ENCODE results near the gene CDC6. TPM values are rescaled to one million over a fixed set of nuclear protein-coding genes. Genes with fewer than 3 reads are reported as not detected.

The CDC6 gene, protein sequence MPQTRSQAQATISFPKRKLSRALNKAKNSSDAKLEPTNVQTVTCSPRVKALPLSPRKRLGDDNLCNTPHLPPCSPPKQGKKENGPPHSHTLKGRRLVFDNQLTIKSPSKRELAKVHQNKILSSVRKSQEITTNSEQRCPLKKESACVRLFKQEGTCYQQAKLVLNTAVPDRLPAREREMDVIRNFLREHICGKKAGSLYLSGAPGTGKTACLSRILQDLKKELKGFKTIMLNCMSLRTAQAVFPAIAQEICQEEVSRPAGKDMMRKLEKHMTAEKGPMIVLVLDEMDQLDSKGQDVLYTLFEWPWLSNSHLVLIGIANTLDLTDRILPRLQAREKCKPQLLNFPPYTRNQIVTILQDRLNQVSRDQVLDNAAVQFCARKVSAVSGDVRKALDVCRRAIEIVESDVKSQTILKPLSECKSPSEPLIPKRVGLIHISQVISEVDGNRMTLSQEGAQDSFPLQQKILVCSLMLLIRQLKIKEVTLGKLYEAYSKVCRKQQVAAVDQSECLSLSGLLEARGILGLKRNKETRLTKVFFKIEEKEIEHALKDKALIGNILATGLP
- 1 to 10 TPM; 1.4 to 2.5 TPM for total RNA-seq
- long read RNA-seq, donor 1: 0 reads
- long read RNA-seq, donor 2, full-length matches to known transcripts: 3 of 3 reads
- long read RNA-seq, donor 2, partial matches to known transcripts: 0 of 3 reads
- long read RNA-seq, donor 2, other reads (novel, unspliced or antisense): 0 of 3 reads

DNA sequence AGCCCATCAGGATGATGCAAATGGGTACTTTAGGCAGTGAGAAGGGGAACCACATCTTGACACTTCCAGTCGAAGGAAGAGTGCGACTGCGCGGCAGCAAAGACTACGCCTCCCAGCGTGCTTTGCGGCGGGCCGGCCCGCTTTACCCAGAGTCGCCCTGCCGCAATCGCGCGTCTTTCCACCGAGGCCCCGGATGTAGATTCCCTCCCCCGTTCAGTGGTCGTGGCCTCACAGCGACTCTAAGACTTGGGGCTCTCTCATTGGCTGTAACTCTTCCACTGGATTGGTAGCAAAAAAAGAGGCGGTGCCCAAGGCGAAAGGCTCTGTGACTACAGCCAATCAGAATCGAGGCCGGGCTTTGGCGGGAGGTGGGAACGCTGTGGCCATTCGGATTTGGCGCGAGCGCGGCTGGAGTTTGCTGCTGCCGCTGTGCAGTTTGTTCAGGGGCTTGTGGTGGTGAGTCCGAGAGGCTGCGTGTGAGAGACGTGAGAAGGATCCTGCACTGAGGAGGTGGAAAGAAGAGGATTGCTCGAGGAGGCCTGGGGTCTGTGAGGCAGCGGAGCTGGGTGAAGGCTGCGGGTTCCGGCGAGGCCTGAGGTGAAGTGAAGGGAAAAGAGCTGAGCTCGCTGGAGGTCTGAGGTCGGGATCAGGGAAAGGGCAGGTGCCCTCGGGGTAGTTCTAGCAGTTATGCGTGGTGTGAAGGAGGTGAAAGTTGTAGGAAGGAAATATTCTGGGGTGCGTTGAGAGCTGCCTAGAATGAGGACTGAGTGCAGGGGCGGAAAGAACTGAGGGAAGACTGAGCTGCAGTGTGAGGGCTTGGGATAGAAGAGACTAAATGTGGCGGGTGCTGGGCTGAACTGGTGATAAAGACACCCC, at the start of gene CDC6:
TSS of gene CDC6 (plus strand) at position 386 of the 876 bp plus-strand sequence. CDS start 1,542 bp downstream, outside the sequence.
- DNase-seq (ENCODE audit: low spot score): peak; percentile 100
- intact Hi-C loops (cut with DNase I): loop anchor here in 1 of 2 donors (5.0 kb wide), 1 partner anchor 85 kb away; no protein-coding TSS in a partner anchor

DNA sequence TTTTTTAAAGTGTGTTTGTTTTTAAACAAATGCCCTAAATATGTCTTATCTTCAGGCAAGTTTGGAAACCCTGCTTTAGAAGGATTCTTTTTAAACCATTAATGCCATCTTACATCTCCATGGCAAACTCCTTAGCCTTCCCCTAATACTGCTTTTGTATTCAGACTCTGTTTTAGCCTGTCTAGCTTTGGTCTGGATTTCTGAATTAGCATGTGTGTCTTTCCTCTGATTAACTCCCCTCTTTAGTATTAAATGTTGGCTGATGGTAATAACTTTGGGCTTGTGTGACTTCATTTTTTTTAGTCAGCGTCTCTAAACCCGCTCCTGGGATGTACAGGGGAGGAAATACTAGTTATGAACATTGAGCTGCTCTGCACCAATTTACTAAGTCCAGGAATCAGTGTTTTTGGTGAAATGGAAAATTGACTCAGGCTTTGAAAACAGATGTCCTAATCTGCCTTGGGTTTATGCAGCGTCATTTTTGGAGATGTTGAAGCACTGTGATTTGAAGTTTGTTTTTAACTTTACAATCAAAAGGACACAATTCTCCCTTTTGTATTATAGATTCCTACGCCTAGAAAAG, 46.3 kb upstream of the CDC6 start:
- intact Hi-C loops (cut with DNase I): no loop called here
- DNase-seq (ENCODE audit: low spot score): no peak

GRCh38 chr17:40242774-40243173, 44.9 kb upstream of the CDC6 start:
- intact Hi-C loops (cut with DNase I): no loop called here
- no peak for DNase-seq (ENCODE audit: low spot score)

- no peak for DNase-seq (ENCODE audit: low spot score)
- intact Hi-C loops (cut with DNase I): no loop called here
Observed at GRCh38 chr17:40243761-40244160, 43.9 kb upstream of the CDC6 start.

DNA sequence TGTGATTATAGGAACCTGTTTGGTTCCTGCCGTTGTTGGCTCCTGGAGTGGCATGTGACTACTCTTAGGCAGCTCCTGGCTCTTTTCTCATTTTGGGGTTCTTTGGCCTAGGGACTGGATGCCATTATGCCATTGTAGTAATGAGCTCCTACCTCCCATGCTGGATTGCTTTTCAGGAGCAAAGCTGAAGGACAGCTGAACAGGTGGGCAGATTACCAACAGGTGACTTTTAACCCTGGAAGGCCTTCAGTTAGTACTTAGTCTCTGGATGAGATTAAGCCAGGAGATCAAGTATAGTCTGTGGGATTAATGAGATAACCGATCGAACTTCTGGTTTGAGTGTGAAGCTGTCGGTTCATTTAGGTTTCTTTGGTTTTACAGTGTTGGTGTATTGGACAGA, 43.4 kb upstream of the CDC6 start:
- intact Hi-C loops (cut with DNase I): no loop called here
- no peak for DNase-seq (ENCODE audit: low spot score)

DNA sequence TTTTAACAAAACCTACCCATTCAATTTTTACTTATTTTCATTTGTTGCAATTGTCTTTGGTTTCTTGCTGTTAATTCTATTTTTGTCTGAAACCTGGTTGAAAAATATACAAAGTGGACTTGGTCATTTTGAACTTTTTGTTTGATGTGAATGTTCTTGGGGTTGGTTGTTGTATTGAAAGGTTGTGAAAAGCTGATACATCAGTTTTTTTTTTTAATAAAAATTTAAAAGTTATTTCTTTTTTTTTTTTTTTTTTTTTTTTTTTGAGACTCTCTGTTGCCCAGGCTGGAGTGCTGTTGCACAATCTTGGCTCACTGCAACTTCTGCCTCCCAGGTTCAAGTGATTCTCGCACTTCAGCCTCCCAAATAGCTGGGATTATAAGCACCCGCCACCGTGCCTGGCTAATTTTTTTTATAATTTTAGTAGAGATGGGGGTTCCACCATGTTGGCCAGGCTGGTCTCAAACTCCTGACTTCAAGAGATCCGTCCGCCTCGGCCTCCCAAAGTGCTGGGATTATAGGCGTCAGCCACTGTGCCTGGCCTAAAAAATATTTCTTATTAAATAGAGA, 39.7 kb upstream of the CDC6 start:
- DNase-seq (ENCODE audit: low spot score): no peak
- intact Hi-C loops (cut with DNase I): no loop called here

- intact Hi-C loops (cut with DNase I): no loop called here
- DNase-seq (ENCODE audit: low spot score): no peak
Observed at GRCh38 chr17:40248507-40248906, 39.2 kb upstream of the CDC6 start.

GRCh38 chr17:40251576-40251975, 36.1 kb upstream of the CDC6 start:
- DNase-seq (ENCODE audit: low spot score): no peak

GRCh38 chr17:40253565-40253964, 34.1 kb upstream of the CDC6 start:
- DNase-seq (ENCODE audit: low spot score): no peak
- intact Hi-C loops (cut with DNase I): no loop called here

More at GRCh38 chr17:40251576-40251975, 36.1 kb upstream of the CDC6 start:
- intact Hi-C loops (cut with DNase I): no loop called here

- DNase-seq (ENCODE audit: low spot score): no peak
- intact Hi-C loops (cut with DNase I): no loop called here
Observed at GRCh38 chr17:40259505-40259904, 28.2 kb upstream of the CDC6 start.

- DNase-seq (ENCODE audit: low spot score): no peak
- intact Hi-C loops (cut with DNase I): no loop called here
Observed at GRCh38 chr17:40260528-40260927, 27.2 kb upstream of the CDC6 start.

DNA sequence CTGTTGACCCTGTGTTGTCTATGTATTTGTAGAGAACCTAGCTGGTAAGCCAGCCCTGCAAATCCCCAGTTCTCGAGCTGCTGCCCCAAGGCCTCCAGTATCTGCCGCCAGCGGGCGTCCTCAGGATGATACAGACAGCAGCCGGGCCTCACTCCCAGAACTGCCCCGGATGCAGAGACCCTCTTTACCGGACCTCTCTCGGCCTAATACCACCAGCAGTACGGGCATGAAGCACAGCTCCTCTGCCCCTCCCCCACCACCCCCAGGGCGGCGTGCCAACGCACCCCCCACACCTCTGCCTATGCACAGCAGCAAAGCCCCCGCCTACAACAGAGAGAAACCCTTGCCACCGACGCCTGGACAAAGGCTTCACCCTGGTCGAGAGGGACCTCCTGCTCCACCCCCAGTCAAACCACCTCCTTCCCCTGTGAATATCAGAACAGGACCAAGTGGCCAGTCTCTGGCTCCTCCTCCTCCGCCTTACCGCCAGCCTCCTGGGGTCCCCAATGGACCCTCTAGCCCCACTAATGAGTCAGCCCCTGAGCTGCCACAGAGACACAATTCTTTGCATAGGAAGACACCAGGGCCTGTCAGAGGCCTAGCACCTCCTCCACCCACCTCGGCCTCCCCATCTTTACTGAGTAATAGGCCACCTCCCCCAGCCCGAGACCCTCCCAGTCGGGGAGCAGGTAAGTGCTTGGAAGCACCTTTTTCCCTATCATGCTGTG, 23.1 kb upstream of the CDC6 start:
- intact Hi-C loops (cut with DNase I): no loop called here

GRCh38 chr17:40265337-40265736, 22.3 kb upstream of the CDC6 start:
- no peak for DNase-seq (ENCODE audit: low spot score)
- intact Hi-C loops (cut with DNase I): no loop called here

More for the DNA sequence above, 23.1 kb upstream of the CDC6 start:
- DNase-seq (ENCODE audit: low spot score): no peak

GRCh38 chr17:40266882-40267281, 20.8 kb upstream of the CDC6 start:
- intact Hi-C loops (cut with DNase I): no loop called here
- DNase-seq (ENCODE audit: low spot score): no peak

GRCh38 chr17:40268141-40268712, 19.5 kb upstream of the CDC6 start:
- DNase-seq (ENCODE audit: low spot score): no peak
- intact Hi-C loops (cut with DNase I): no loop called here

DNA sequence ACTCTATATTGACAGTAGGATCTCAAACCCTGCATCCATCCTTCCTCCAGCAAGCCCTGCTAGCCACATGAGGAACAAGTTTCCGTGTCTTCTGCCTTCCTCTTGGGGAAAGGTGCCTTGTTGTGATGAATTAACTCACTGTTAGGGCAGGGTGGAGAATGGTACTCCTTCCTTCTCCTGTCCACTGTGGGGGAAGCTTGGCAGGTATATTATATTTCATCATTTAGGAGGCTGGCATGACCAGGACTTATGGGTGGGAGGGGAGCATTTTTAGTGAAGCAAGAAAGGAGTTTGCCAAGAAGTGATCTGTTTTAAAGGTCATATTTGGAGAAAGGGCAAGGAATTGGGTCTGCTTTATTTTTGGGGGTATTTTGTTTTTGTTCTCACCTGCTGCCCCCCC, 9.3 kb upstream of the CDC6 start:
- intact Hi-C loops (cut with DNase I): loop anchor here in 1 of 2 donors (10.0 kb wide), 1 partner anchor 64 kb away; the partner anchor contains the start of gene WIPF2
- DNase-seq (ENCODE audit: low spot score): no peak

GRCh38 chr17:40279402-40279801, 8.3 kb upstream of the CDC6 start:
- intact Hi-C loops (cut with DNase I): loop anchor here in 1 of 2 donors (10.0 kb wide), 1 partner anchor 65 kb away; the partner anchor contains the start of gene WIPF2
- no peak for DNase-seq (ENCODE audit: low spot score)

GRCh38 chr17:40281663-40282062, 6.0 kb upstream of the CDC6 start:
- intact Hi-C loops (cut with DNase I): no loop called here
- no peak for DNase-seq (ENCODE audit: low spot score)
